ENCODE results near the gene C1D. TPM values are rescaled to one million over a fixed set of nuclear protein-coding genes. Genes with fewer than 3 reads are reported as not detected.

The C1D gene
- total RNA-seq, 1 donor from 2014 or later: 26.7 TPM

- no peaks in the 10 kb centered on the region for H3K36me3 Mint-ChIP-seq
- no peaks in the 10 kb centered on the region for H3K9me3 Mint-ChIP-seq
- H3K27me3 Mint-ChIP-seq: no peaks in the 10 kb centered on the region
- H3K4me1 Mint-ChIP-seq (ENCODE audit: unreplicated experiment): peaks cover 6% of the 10 kb centered on the region
- no peak overlapping the region for H3K27ac Mint-ChIP-seq
- no peak for DNase-seq (ENCODE audit: extremely low spot score, unreplicated experiment)
- no peak for TF ChIP-seq CTCF (conservative IDR thresholded peaks at IDR 0.05)
- H3K4me3 Mint-ChIP-seq: no peak overlapping the region
These were observed 38.4 kb downstream of the C1D start for GRCh38 chr2:68024450-68024849.

DNA sequence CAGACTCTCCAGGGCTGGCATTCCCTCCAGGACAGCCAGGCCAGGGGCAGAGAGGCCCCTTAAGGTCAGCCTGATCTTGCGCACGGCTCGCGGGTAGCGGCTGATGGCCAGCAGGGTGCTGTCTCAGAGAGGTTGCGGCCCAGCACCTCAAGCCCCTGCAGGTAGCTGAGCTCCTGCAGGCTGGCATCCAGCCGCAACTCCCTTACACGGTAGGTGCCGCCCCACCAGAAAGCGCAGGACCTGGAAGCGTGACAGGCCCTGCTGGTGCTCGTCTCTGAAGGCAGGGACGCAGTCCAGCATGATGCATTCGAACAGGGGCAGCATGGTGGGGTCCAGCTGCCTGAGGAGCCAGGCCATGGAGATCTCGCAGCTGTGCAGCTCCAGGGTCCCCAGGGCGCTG lies 38.9 kb downstream of the C1D start:
- no peaks in the 10 kb centered on the region for H3K36me3 Mint-ChIP-seq
- no peaks in the 10 kb centered on the region for H3K9me3 Mint-ChIP-seq
- no peak for DNase-seq (ENCODE audit: extremely low spot score, unreplicated experiment)
- peaks cover 6% of the 10 kb centered on the region for H3K4me1 Mint-ChIP-seq (ENCODE audit: unreplicated experiment)
- no peak for TF ChIP-seq CTCF (conservative IDR thresholded peaks at IDR 0.05)
- H3K4me3 Mint-ChIP-seq: no peak overlapping the region
- no peaks in the 10 kb centered on the region for H3K27me3 Mint-ChIP-seq
- H3K27ac Mint-ChIP-seq: no peak overlapping the region

DNA sequence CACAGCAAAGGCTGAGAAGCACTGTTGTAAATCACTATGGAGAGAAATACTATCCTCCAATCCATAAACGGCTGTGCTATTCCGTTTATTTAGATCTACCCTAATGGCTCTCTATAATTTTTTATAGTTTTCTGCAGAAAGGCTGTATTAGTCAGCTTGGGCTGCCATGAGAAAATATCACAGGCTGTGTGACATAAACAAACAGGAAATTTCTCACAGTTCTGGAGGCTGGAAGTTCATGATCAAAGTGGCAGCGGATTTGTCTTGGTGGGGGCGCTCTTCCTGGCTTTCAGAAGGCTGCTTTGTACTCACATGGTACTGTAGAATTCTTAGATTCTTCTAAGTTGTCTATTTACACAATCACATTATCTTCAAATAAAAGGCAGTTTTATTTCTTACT lies 44.1 kb downstream of the C1D start:
- no peak for TF ChIP-seq CTCF (conservative IDR thresholded peaks at IDR 0.05)
- DNase-seq (ENCODE audit: extremely low spot score, unreplicated experiment): no peak
- no peaks in the 10 kb centered on the region for H3K4me1 Mint-ChIP-seq (ENCODE audit: unreplicated experiment)
- no peak overlapping the region for H3K27ac Mint-ChIP-seq
- no peaks in the 10 kb centered on the region for H3K36me3 Mint-ChIP-seq
- H3K27me3 Mint-ChIP-seq: no peaks in the 10 kb centered on the region
- H3K9me3 Mint-ChIP-seq: peaks cover 10% of the 10 kb centered on the region
- H3K4me3 Mint-ChIP-seq: no peak overlapping the region

DNA sequence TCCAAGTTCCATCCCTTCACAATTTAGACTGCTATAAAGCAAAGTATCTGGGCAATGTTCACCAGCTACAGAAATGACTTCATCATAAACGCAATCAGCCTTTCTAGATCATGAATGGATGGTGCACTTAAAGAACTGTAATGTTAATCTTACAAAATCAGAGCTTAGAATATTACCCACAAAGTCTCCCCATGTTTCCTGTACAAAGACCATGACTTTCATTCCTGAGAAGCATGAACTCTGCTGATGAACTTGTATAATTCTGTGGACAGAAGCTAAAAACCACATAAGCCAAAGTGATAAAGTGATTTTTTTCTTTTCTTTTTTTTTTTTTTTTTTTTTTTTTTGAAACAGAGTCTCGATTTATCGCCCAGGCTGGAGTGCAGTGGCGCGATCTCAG lies 53.3 kb downstream of the C1D start:
- H3K36me3 Mint-ChIP-seq: no peaks in the 10 kb centered on the region
- H3K27me3 Mint-ChIP-seq: no peaks in the 10 kb centered on the region
- DNase-seq (ENCODE audit: extremely low spot score, unreplicated experiment): no peak
- H3K9me3 Mint-ChIP-seq: peaks cover 17% of the 10 kb centered on the region
- H3K4me3 Mint-ChIP-seq: no peak overlapping the region
- H3K27ac Mint-ChIP-seq: no peak overlapping the region
- peaks cover 9% of the 10 kb centered on the region for H3K4me1 Mint-ChIP-seq (ENCODE audit: unreplicated experiment)
- TF ChIP-seq CTCF (conservative IDR thresholded peaks at IDR 0.05): no peak

GRCh38 chr2:68000170-68000825 lies 62.5 kb downstream of the C1D start:
- Mint-ChIP-seq H3K4me1 (ENCODE audit: unreplicated experiment) (no peaks in the 10 kb centered on the region), H3K27ac (no peak overlapping the region), H3K27me3 (peaks cover 2% of the 10 kb centered on the region), H3K9me3 (peaks cover 15% of the 10 kb centered on the region), H3K4me3 (no peak overlapping the region), H3K36me3 (no peaks in the 10 kb centered on the region)
- no peak for DNase-seq (ENCODE audit: extremely low spot score, unreplicated experiment)
- no peak for TF ChIP-seq CTCF (conservative IDR thresholded peaks at IDR 0.05)

GRCh38 chr2:67999332-67999731 lies 63.5 kb downstream of the C1D start:
- H3K9me3 Mint-ChIP-seq: peaks cover 9% of the 10 kb centered on the region
- H3K27ac Mint-ChIP-seq: no peak overlapping the region
- H3K4me3 Mint-ChIP-seq: no peak overlapping the region
- peaks cover 2% of the 10 kb centered on the region for H3K27me3 Mint-ChIP-seq
- no peaks in the 10 kb centered on the region for H3K4me1 Mint-ChIP-seq (ENCODE audit: unreplicated experiment)
- DNase-seq (ENCODE audit: extremely low spot score, unreplicated experiment): no peak
- no peak for TF ChIP-seq CTCF (conservative IDR thresholded peaks at IDR 0.05)
- H3K36me3 Mint-ChIP-seq: no peaks in the 10 kb centered on the region

Data from type B pancreatic cell (in vitro differentiated cells).